Activated naive CD4-positive, alpha-beta T cell treated with anti-CD3 and anti-CD28 coated beads for 36 hours (primary cell): ENCODE measurements around the gene GNG12. TPM values are rescaled to one million over a fixed set of nuclear protein-coding genes. Genes with fewer than 3 reads are reported as not detected.

Experiments
- CTCF ChIA-PET: fragments of 350-600 bp; sonication (Branson Sonifier 250); formaldehyde crosslinking; loops from one replicate; lab custom pipeline; 2021; ENCODE audit warnings: antibody characterized with exemption; lab: Charles Lee
- DNase-seq: peaks from one replicate; pipeline ENCODE4 v3.0.0-alpha.2; 2020
- H3K27ac Mint-ChIP-seq: one replicate; pipeline ENCODE4 v1.8.0; 2021; ENCODE audit warnings: mild to moderate bottlenecking, mixed read lengths
- H3K27me3 Mint-ChIP-seq: one replicate; pipeline ENCODE4 v1.8.0; 2021; ENCODE audit warnings: low read depth, mixed read lengths
- H3K36me3 Mint-ChIP-seq: one replicate; pipeline ENCODE4 v1.8.0; 2021; ENCODE audit warnings: low read depth, mixed read lengths
- H3K4me1 Mint-ChIP-seq: one replicate; pipeline ENCODE4 v1.8.0; 2021; ENCODE audit warnings: low read depth, mixed read lengths
- H3K4me3 Mint-ChIP-seq: one replicate; pipeline ENCODE4 v1.8.0; 2021; ENCODE audit warnings: mild to moderate bottlenecking, moderate library complexity, mixed read lengths
- H3K9me3 Mint-ChIP-seq: one replicate; pipeline ENCODE4 v1.8.0; 2021; ENCODE audit warnings: mixed read lengths
- intact Hi-C: fragments of 100-400 bp; cut with micrococcal nuclease; formaldehyde crosslinking; loops from one replicate; pipeline ENCODE4 v1.15.1; 2023
- total RNA-seq, 2 experiments: library from RNA; stranded (reverse); gene quantifications; one replicate each; pipeline ENCODE4 v1.2.3, GENCODE V29; 2021

The GNG12 gene
- total RNA-seq = under 1 TPM; 0.05 to 0.07 TPM

- no peaks in the 10 kb centered on the region for H3K9me3 Mint-ChIP-seq
- intact Hi-C loops = loop anchor here (5.0 kb wide), 1 partner anchor 66 kb away; no protein-coding TSS in a partner anchor
Observed at GRCh38 chr1:67832737-67833601, at the start of gene GNG12. Gene GNG12, minus strand, starts transcription at chr1:67833467. Its CDS starts 125,781 bp downstream, at chr1:67707686.

GRCh38 chr1:67882196-67882958 is 49.1 kb upstream of the GNG12 start:
- no peaks in the 10 kb centered on the region for H3K36me3 Mint-ChIP-seq
- no peak overlapping the region for H3K27ac Mint-ChIP-seq
- no peaks in the 10 kb centered on the region for H3K4me1 Mint-ChIP-seq
- intact Hi-C loops = no loop called here
- no peaks in the 10 kb centered on the region for H3K9me3 Mint-ChIP-seq
- CTCF ChIA-PET = no interaction called here
- H3K4me3 Mint-ChIP-seq = no peak overlapping the region
- H3K27me3 Mint-ChIP-seq = peaks cover 7% of the 10 kb centered on the region
- no peak for DNase-seq

More at GRCh38 chr1:67832737-67833601, at the start of gene GNG12:
- H3K4me1 Mint-ChIP-seq = peaks cover 12% of the 10 kb centered on the region
- DNase-seq = peak; percentile 13
- H3K4me3 Mint-ChIP-seq = peak within 1 kb of the TSS; percentile 67
- peaks cover 49% of the 10 kb centered on the region for H3K27me3 Mint-ChIP-seq
- CTCF ChIA-PET = no interaction called here
- no peak within 1 kb of the TSS for H3K27ac Mint-ChIP-seq
- H3K36me3 Mint-ChIP-seq = no peaks in the 10 kb centered on the region

- CTCF ChIA-PET = no interaction called here
- no peaks in the 10 kb centered on the region for H3K4me1 Mint-ChIP-seq
- H3K36me3 Mint-ChIP-seq = no peaks in the 10 kb centered on the region
- H3K4me3 Mint-ChIP-seq = no peak overlapping the region
- peaks cover 7% of the 10 kb centered on the region for H3K27me3 Mint-ChIP-seq
- no peak for DNase-seq
- intact Hi-C loops = no loop called here
- no peak overlapping the region for H3K27ac Mint-ChIP-seq
- H3K9me3 Mint-ChIP-seq = no peaks in the 10 kb centered on the region
Observed at GRCh38 chr1:67880056-67880601, 46.9 kb upstream of the GNG12 start.

GRCh38 chr1:67879485-67879884 is 46.2 kb upstream of the GNG12 start:
- no peaks in the 10 kb centered on the region for H3K4me1 Mint-ChIP-seq
- no peak overlapping the region for H3K4me3 Mint-ChIP-seq
- H3K36me3 Mint-ChIP-seq = no peaks in the 10 kb centered on the region
- intact Hi-C loops = no loop called here
- H3K27me3 Mint-ChIP-seq = peaks cover 7% of the 10 kb centered on the region
- DNase-seq = no peak
- H3K27ac Mint-ChIP-seq = no peak overlapping the region
- CTCF ChIA-PET = no interaction called here
- H3K9me3 Mint-ChIP-seq = no peaks in the 10 kb centered on the region

- H3K9me3 Mint-ChIP-seq = no peaks in the 10 kb centered on the region
- intact Hi-C loops = no loop called here
- no peak overlapping the region for H3K4me3 Mint-ChIP-seq
- no peaks in the 10 kb centered on the region for H3K4me1 Mint-ChIP-seq
- no peaks in the 10 kb centered on the region for H3K36me3 Mint-ChIP-seq
- DNase-seq = no peak
- H3K27me3 Mint-ChIP-seq = peaks cover 5% of the 10 kb centered on the region
- CTCF ChIA-PET = interaction anchor here (0.5 kb wide), 1 partner anchor 60 kb away, joined by 5 read pairs; no protein-coding TSS in a partner anchor
- no peak overlapping the region for H3K27ac Mint-ChIP-seq
Observed at GRCh38 chr1:67874501-67875111, 41.3 kb upstream of the GNG12 start.

- H3K36me3 Mint-ChIP-seq = no peaks in the 10 kb centered on the region
- CTCF ChIA-PET = interaction anchor here (0.6 kb wide), 1 partner anchor 111 kb away, joined by 3 read pairs; no protein-coding TSS in a partner anchor
- DNase-seq = no peak
- H3K9me3 Mint-ChIP-seq = no peaks in the 10 kb centered on the region
- no peak overlapping the region for H3K4me3 Mint-ChIP-seq
- H3K4me1 Mint-ChIP-seq = no peaks in the 10 kb centered on the region
- intact Hi-C loops = no loop called here
- H3K27me3 Mint-ChIP-seq = peaks cover 10% of the 10 kb centered on the region
- no peak overlapping the region for H3K27ac Mint-ChIP-seq
Observed at GRCh38 chr1:67869233-67869632, 36.0 kb upstream of the GNG12 start.

GRCh38 chr1:67863637-67864036 is 30.4 kb upstream of the GNG12 start:
- H3K27ac Mint-ChIP-seq = no peak overlapping the region
- H3K36me3 Mint-ChIP-seq = no peaks in the 10 kb centered on the region
- peaks cover 16% of the 10 kb centered on the region for H3K27me3 Mint-ChIP-seq
- no peak overlapping the region for H3K4me3 Mint-ChIP-seq
- no peak for DNase-seq
- H3K4me1 Mint-ChIP-seq = no peaks in the 10 kb centered on the region
- no peaks in the 10 kb centered on the region for H3K9me3 Mint-ChIP-seq
- intact Hi-C loops = no loop called here
- CTCF ChIA-PET = no interaction called here

GRCh38 chr1:67862685-67863084 is 29.4 kb upstream of the GNG12 start:
- intact Hi-C loops = no loop called here
- peaks cover 19% of the 10 kb centered on the region for H3K27me3 Mint-ChIP-seq
- CTCF ChIA-PET = interaction anchor here (0.7 kb wide), 1 partner anchor 11 kb away, joined by 3 read pairs; no protein-coding TSS in a partner anchor

GRCh38 chr1:67861856-67862516 is 28.7 kb upstream of the GNG12 start:
- Mint-ChIP-seq H3K27me3 (peaks cover 19% of the 10 kb centered on the region), H3K27ac (no peak overlapping the region), H3K9me3 (no peaks in the 10 kb centered on the region), H3K4me3 (no peak overlapping the region), H3K4me1 (no peaks in the 10 kb centered on the region), H3K36me3 (no peaks in the 10 kb centered on the region)
- DNase-seq = no peak
- CTCF ChIA-PET = interaction anchor here (0.7 kb wide), 1 partner anchor 11 kb away, joined by 3 read pairs; no protein-coding TSS in a partner anchor
- intact Hi-C loops = no loop called here

More at GRCh38 chr1:67862685-67863084, 29.4 kb upstream of the GNG12 start:
- H3K36me3 Mint-ChIP-seq = no peaks in the 10 kb centered on the region
- no peak for DNase-seq
- H3K9me3 Mint-ChIP-seq = no peaks in the 10 kb centered on the region
- H3K4me1 Mint-ChIP-seq = no peaks in the 10 kb centered on the region
- no peak overlapping the region for H3K4me3 Mint-ChIP-seq
- H3K27ac Mint-ChIP-seq = no peak overlapping the region

GRCh38 chr1:67860776-67861175 is 27.5 kb upstream of the GNG12 start:
- no peak for DNase-seq
- Mint-ChIP-seq H3K27ac (no peak overlapping the region), H3K4me3 (no peak overlapping the region), H3K27me3 (peaks cover 25% of the 10 kb centered on the region), H3K4me1 (no peaks in the 10 kb centered on the region), H3K9me3 (no peaks in the 10 kb centered on the region), H3K36me3 (no peaks in the 10 kb centered on the region)
- CTCF ChIA-PET = interaction anchor here (0.6 to 1.3 kb wide), 2 partner anchors 11 to 444 kb away, joined by 5 to 7 read pairs; no protein-coding TSS in a partner anchor
- intact Hi-C loops = no loop called here

- Mint-ChIP-seq H3K27me3 (peaks cover 17% of the 10 kb centered on the region), H3K27ac (no peak overlapping the region), H3K36me3 (no peaks in the 10 kb centered on the region), H3K4me1 (no peaks in the 10 kb centered on the region), H3K9me3 (no peaks in the 10 kb centered on the region), H3K4me3 (no peak overlapping the region)
- no peak for DNase-seq
- intact Hi-C loops = no loop called here
- CTCF ChIA-PET = interaction anchor here (0.6 kb wide), 1 partner anchor 206 kb away, joined by 3 read pairs; no protein-coding TSS in a partner anchor
Observed at GRCh38 chr1:67856921-67857320, 23.7 kb upstream of the GNG12 start.
